HepG2 (cell line): ENCODE measurements around the gene DDX20. TPM values are rescaled to one million over a fixed set of nuclear protein-coding genes. Genes with fewer than 3 reads are reported as not detected.

Experiments used
- ATM ChIP-seq: fragments of 450-650 bp; IDR thresholded peaks from 2 replicates; pipeline ENCODE4 v1.7.1; 2017; ENCODE audit warnings: mild to moderate bottlenecking, borderline replicate concordance
- CHD4 ChIP-seq: fragments of 200-600 bp; sonication (generic); IDR thresholded peaks from 2 replicates; pipeline ENCODE4 v1.7.0; 2017; ENCODE audit warnings: mild to moderate bottlenecking, low read length, borderline replicate concordance
- DMTF1 ChIP-seq: sonication (generic); formaldehyde crosslinking; IDR thresholded peaks from 2 replicates; pipeline ENCODE4 v1.4.0; 2020; ENCODE audit warnings: mild to moderate bottlenecking, missing genetic modification reagents
- FLYWCH1 ChIP-seq: sonication (generic); formaldehyde crosslinking; IDR thresholded peaks from 2 replicates; pipeline ENCODE4 v1.8.1; 2023; ENCODE audit warnings: mild to moderate bottlenecking, missing genetic modification reagents
- FOXJ3 ChIP-seq: sonication (generic); formaldehyde crosslinking; IDR thresholded peaks from 2 replicates; pipeline ENCODE4 v1.4.0; 2020; ENCODE audit warnings: missing genetic modification reagents, mild to moderate bottlenecking, borderline replicate concordance
- GATAD1 ChIP-seq: IDR thresholded peaks from 2 replicates; pipeline ENCODE4 v1.6.1; 2016; ENCODE audit warnings: missing genetic modification reagents, missing compliant biosample characterization
- GPBP1L1 ChIP-seq: sonication (generic); formaldehyde crosslinking; IDR thresholded peaks from 2 replicates; pipeline ENCODE4 v1.5.0; 2020; ENCODE audit warnings: mild to moderate bottlenecking, missing genetic modification reagents
- KAT2B ChIP-seq: fragments of 150-350 bp; IDR thresholded peaks from 2 replicates; pipeline ENCODE4 v1.6.1; 2014; ENCODE audit warnings: low read depth, low read length, borderline replicate concordance
- MLLT10 ChIP-seq: sonication (generic); formaldehyde crosslinking; IDR thresholded peaks from 2 replicates; pipeline ENCODE4 v1.4.0; 2020; ENCODE audit warnings: missing genetic modification reagents
- NCOA1 ChIP-seq: sonication (generic); formaldehyde crosslinking; IDR thresholded peaks from 2 replicates; pipeline ENCODE4 v1.9.0; 2021; ENCODE audit warnings: missing genetic modification reagents
- NFYC ChIP-seq: IDR thresholded peaks from 2 replicates; pipeline ENCODE4 v1.6.1; 2016; ENCODE audit warnings: missing genetic modification reagents, missing compliant biosample characterization
- NR0B2 ChIP-seq: sonication (generic); formaldehyde crosslinking; IDR thresholded peaks from 2 replicates; pipeline ENCODE4 v1.4.0; 2020; ENCODE audit warnings: mild to moderate bottlenecking, missing genetic modification reagents
- SIX1 ChIP-seq: sonication (generic); formaldehyde crosslinking; IDR thresholded peaks from 2 replicates; pipeline ENCODE4 v1.4.0; 2020; ENCODE audit warnings: missing genetic modification reagents, borderline replicate concordance
- SMAD1 ChIP-seq: sonication (generic); formaldehyde crosslinking; IDR thresholded peaks from 2 replicates; pipeline ENCODE4 v1.4.0; 2020; ENCODE audit warnings: missing genetic modification reagents, low read depth, mild to moderate bottlenecking, borderline replicate concordance
- TCF12 ChIP-seq, 2 experiments: fragments of 450-650 bp in 1 of 2; sonication (generic) in 1 of 2; formaldehyde crosslinking in 1 of 2; IDR thresholded peaks; 2 replicates each; pipeline versions ENCODE4 v1.6.1 to v1.8.0; 2017 to 2022; ENCODE audit warnings: antibody characterized with exemption in 1 of 2, mild to moderate bottlenecking in 1 of 2, missing genetic modification reagents in 1 of 2, moderate library complexity in 1 of 2
- TGIF2 ChIP-seq: IDR thresholded peaks from 2 replicates; pipeline ENCODE4 v1.6.1; 2016; ENCODE audit warnings: control low read depth, missing compliant biosample characterization
- ZNF34 ChIP-seq: sonication (generic); formaldehyde crosslinking; IDR thresholded peaks from 2 replicates; pipeline ENCODE4 v1.4.0; 2020; ENCODE audit warnings: mild to moderate bottlenecking, missing genetic modification reagents, borderline replicate concordance
- ZNF354B ChIP-seq: sonication (generic); formaldehyde crosslinking; IDR thresholded peaks from 2 replicates; pipeline ENCODE4 v1.8.0; 2022; ENCODE audit warnings: mild to moderate bottlenecking, missing genetic modification reagents
- ZNF430 ChIP-seq: sonication (generic); formaldehyde crosslinking; IDR thresholded peaks from 2 replicates; pipeline ENCODE4 v1.9.0; 2021; ENCODE audit warnings: mild to moderate bottlenecking, missing genetic modification reagents
- ZNF484 ChIP-seq: sonication (generic); formaldehyde crosslinking; IDR thresholded peaks from 2 replicates; pipeline ENCODE4 v1.5.1; 2020; ENCODE audit warnings: mild to moderate bottlenecking, low read depth, missing genetic modification reagents, borderline replicate concordance
- ZNF562 ChIP-seq: sonication (generic); formaldehyde crosslinking; IDR thresholded peaks from 2 replicates; pipeline ENCODE4 v1.8.0; 2022; ENCODE audit warnings: missing genetic modification reagents, borderline replicate concordance
- ZNF564 ChIP-seq: sonication (generic); formaldehyde crosslinking; IDR thresholded peaks from 2 replicates; pipeline ENCODE4 v1.8.1; 2023; ENCODE audit warnings: mild to moderate bottlenecking, missing genetic modification reagents
- ZNF589 ChIP-seq: sonication (generic); formaldehyde crosslinking; conservative IDR thresholded peaks from 2 replicates; pipeline ENCODE4 v1.8.0; 2022; ENCODE audit warnings: mild to moderate bottlenecking, moderate library complexity, missing genetic modification reagents
- ZNF598 ChIP-seq: sonication (generic); formaldehyde crosslinking; IDR thresholded peaks from 2 replicates; pipeline ENCODE4 v1.5.1; 2020; ENCODE audit warnings: mild to moderate bottlenecking, missing genetic modification reagents, borderline replicate concordance
- ZNF724P ChIP-seq: sonication (generic); formaldehyde crosslinking; IDR thresholded peaks from 2 replicates; pipeline ENCODE4 v1.8.0; 2022; ENCODE audit warnings: missing genetic modification reagents, borderline replicate concordance
- polyA plus RNA-seq, 8 experiments: library from polyadenylated mRNA; depleted of rRNA in 3 of 8; stranded (reverse) in 7 of 8; unstranded in 1 of 8; fragments of >200 nt; fragmentation: Illumina TruSeq in 4 of 8; extraction: Trizol in 4 of 8; gene quantifications; 2 replicates each; pipeline versions ENCODE4 v1.2.1 to v1.2.3, GENCODE V29; 2011 to 2016; ENCODE audit warnings: low read depth in 4 of 8, missing spikeins in 1 of 8, mixed read lengths in 1 of 8; ENCODE audit not compliant: insufficient read depth in 1 of 8
- total RNA-seq, 5 experiments: library from RNA; depleted of rRNA; stranded (reverse); fragments of >200 nt; fragmentation: Illumina TruSeq; extraction: Trizol; gene quantifications; 2 replicates each; pipeline ENCODE4 v1.2.3, GENCODE V29; 2016; ENCODE audit warnings: low read depth in 1 of 5
- TF ChIP-seq, protein P1 (sequence below): sonication (generic); formaldehyde crosslinking; IDR thresholded peaks from 2 replicates; pipeline ENCODE4 v1.4.0; 2020; ENCODE audit warnings: missing genetic modification reagents

The DDX20 gene
- total and polyA plus RNA-seq, 2 of the 13 experiments (the other 11 are each of a cell fraction or from before 2014, with no cell fraction given), result 4.0 to 14.3 TPM

- no peak for TF ChIP-seq TGIF2
- peak; percentile 41; the same call in 1 of the 2 replicates for TF ChIP-seq GATAD1 (CRISPR knock-in tag)
- TF ChIP-seq FOXJ3, result peak; percentile 79
- TF ChIP-seq MLLT10 (CRISPR knock-in tag), result no peak
- no peak for TF ChIP-seq ATM
- no peak for TF ChIP-seq FLYWCH1
- TF ChIP-seq KAT2B, result no peak
- no peak for TF ChIP-seq NFYC (CRISPR knock-in tag)
- TF ChIP-seq ZNF564 (CRISPR knock-in tag), result no peak
- TF ChIP-seq ZNF589 (CRISPR knock-in tag), result no peak
- no peak for TF ChIP-seq ZNF484 (CRISPR knock-in tag)
- TF ChIP-seq, protein P1, sequence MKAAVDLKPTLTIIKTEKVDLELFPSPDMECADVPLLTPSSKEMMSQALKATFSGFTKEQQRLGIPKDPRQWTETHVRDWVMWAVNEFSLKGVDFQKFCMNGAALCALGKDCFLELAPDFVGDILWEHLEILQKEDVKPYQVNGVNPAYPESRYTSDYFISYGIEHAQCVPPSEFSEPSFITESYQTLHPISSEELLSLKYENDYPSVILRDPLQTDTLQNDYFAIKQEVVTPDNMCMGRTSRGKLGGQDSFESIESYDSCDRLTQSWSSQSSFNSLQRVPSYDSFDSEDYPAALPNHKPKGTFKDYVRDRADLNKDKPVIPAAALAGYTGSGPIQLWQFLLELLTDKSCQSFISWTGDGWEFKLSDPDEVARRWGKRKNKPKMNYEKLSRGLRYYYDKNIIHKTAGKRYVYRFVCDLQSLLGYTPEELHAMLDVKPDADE (CRISPR knock-in tag), result no peak
- no peak for TF ChIP-seq NCOA1 (CRISPR knock-in tag)
- TF ChIP-seq ZNF430 (CRISPR knock-in tag), result 0 out of 2 replicates have a peak, but pooled peaks have one; percentile 51
- TF ChIP-seq DMTF1 (CRISPR knock-in tag), result no peak
- TF ChIP-seq ZNF34 (CRISPR knock-in tag), result no peak
- no peak for TF ChIP-seq GPBP1L1
- TF ChIP-seq SIX1, result no peak
- no peak for TF ChIP-seq TCF12 (IDR thresholded peaks at IDR 0.05)
- TF ChIP-seq TCF12 (CRISPR knock-in tag; IDR thresholded peaks at IDR 0.05), result no peak
- no peak for TF ChIP-seq NR0B2 (CRISPR knock-in tag)
- TF ChIP-seq ZNF354B (CRISPR knock-in tag), result peak; percentile 24; the same call in 1 of the 2 replicates
- TF ChIP-seq ZNF724P (CRISPR knock-in tag), result no peak
- peak; percentile 75; the same call in 1 of the 2 replicates for TF ChIP-seq CHD4
- TF ChIP-seq SMAD1 (CRISPR knock-in tag), result no peak
- TF ChIP-seq ZNF598 (CRISPR knock-in tag), result no peak
- TF ChIP-seq ZNF562, result no peak
Measured at GRCh38 chr1:111733183-111733991, 22.3 kb upstream of the DDX20 start (continued).
